Medulla oblongata (tissue), 1 donor: ENCODE measurements around the gene PKD1L1.
A peak's percentile ranks its signal among the peaks of the same experiment; 100 is the strongest.
"Not testable (repeated sequence)": the region's sequence is repeated elsewhere in the genome, so short reads cannot be mapped to it uniquely, and the experiment has no call there.

Source experiments
- DNase-seq: peaks from one replicate; pipeline ENCODE4 v3.0.0-alpha.2; 2015; ENCODE audit errors: extremely low spot score

Gene PKD1L1

GRCh38 chr7:47793186-47793585 is 155.1 kb downstream of the PKD1L1 start:
- DNase-seq: not testable (repeated sequence)

GRCh38 chr7:47792521-47793121 is 155.6 kb downstream of the PKD1L1 start:
- DNase-seq: peak; percentile 15

- DNase-seq: no peak
Measured at GRCh38 chr7:47791682-47792081, 156.6 kb downstream of the PKD1L1 start.

- no peak for DNase-seq
Measured at GRCh38 chr7:47788083-47788482, 160.2 kb downstream of the PKD1L1 start.

GRCh38 chr7:47787249-47788069 is 160.8 kb downstream of the PKD1L1 start:
- DNase-seq: no peak

- peak; percentile 37 for DNase-seq
Measured at GRCh38 chr7:47786557-47787248, 161.6 kb downstream of the PKD1L1 start.

GRCh38 chr7:47785923-47786556 is 162.2 kb downstream of the PKD1L1 start:
- DNase-seq: no peak

- DNase-seq: peak; percentile 56
Measured at GRCh38 chr7:47783456-47784223, 164.6 kb downstream of the PKD1L1 start.

- DNase-seq: no peak
Measured at GRCh38 chr7:47782792-47783191, 165.5 kb downstream of the PKD1L1 start.

- no peak for DNase-seq
Measured at GRCh38 chr7:47782022-47782421, 166.2 kb downstream of the PKD1L1 start.

- no peak for DNase-seq
Measured at GRCh38 chr7:47780555-47780954, 167.7 kb downstream of the PKD1L1 start.

GRCh38 chr7:47779341-47779771 is 168.9 kb downstream of the PKD1L1 start:
- DNase-seq: no peak

GRCh38 chr7:47778153-47778661 is 170.1 kb downstream of the PKD1L1 start:
- no peak for DNase-seq

- DNase-seq: no peak
Measured at GRCh38 chr7:47777531-47778152, 170.6 kb downstream of the PKD1L1 start.

GRCh38 chr7:47776335-47776734 is 171.9 kb downstream of the PKD1L1 start:
- DNase-seq: no peak

- DNase-seq: no peak
Measured at GRCh38 chr7:47775238-47775637, 173.0 kb downstream of the PKD1L1 start.

GRCh38 chr7:47772492-47772891 is 175.8 kb downstream of the PKD1L1 start:
- DNase-seq: no peak

- no peak for DNase-seq
Measured at GRCh38 chr7:47771990-47772360, 176.3 kb downstream of the PKD1L1 start.

GRCh38 chr7:47771336-47771989 is 176.8 kb downstream of the PKD1L1 start:
- peak; percentile 65 for DNase-seq

GRCh38 chr7:47766126-47766525 is 182.1 kb downstream of the PKD1L1 start:
- no peak for DNase-seq
